Inflammatory macrophage treated with lipopolysaccharide for 1 hour (primary cell): ENCODE measurements around the gene TNFRSF17.

ENCODE experiments used
- DNase-seq, 2 donors: peaks; one replicate each; pipeline ENCODE4 v3.0.0-alpha.2; 2020 to 2022

Gene TNFRSF17

GRCh38 chr16:11972128-11972527 is 7.1 kb downstream of the TNFRSF17 start:
- DNase-seq = no peak

- no peak for DNase-seq
These were observed 8.1 kb downstream of the TNFRSF17 start for GRCh38 chr16:11973070-11973469.

GRCh38 chr16:11976850-11977375 is 11.9 kb downstream of the TNFRSF17 start:
- no peak for DNase-seq

DNA sequence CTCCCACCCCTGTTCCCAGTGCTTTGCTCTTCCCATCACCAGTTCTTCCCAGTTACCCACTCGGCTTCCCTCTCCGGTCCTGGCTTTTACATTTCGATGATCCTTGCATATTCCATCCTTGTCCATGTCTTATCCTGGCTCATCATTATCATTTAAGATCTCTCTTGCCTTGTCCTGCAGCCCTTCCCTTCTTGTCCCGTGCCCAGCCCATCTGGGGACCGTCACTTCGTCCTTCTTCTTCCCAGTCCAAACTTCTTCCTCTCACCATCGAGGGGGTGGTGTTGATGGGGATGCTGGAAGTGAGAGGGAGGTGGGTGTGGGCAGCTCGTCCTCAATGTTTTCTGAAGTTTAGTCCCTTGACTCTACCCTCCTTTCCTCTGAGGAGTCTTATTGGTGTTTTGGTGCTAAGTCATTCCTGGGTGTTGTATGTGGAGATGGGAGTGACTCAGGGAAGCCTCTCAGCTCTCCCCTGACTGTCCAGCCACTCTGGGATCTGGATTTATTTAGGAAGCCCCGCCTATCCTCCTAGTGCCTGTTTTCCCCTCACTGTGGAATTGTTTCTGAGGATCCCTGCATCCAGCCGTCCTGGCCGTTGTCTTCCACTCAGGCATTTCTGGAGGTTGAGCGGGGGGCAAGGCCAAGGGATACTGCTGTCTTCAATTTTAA is 12.5 kb downstream of the TNFRSF17 start:
- DNase-seq = no peak

- DNase-seq = no peak
These were observed 13.1 kb downstream of the TNFRSF17 start for GRCh38 chr16:11978080-11978479.

GRCh38 chr16:11979013-11979672 is 14.1 kb downstream of the TNFRSF17 start:
- DNase-seq = no peak

- DNase-seq = no peak
These were observed 15.3 kb downstream of the TNFRSF17 start for GRCh38 chr16:11980136-11980844.

GRCh38 chr16:11985250-11985649 is 20.2 kb downstream of the TNFRSF17 start:
- no peak for DNase-seq

- DNase-seq = no peak
These were observed 21.6 kb downstream of the TNFRSF17 start for GRCh38 chr16:11986521-11987057.

GRCh38 chr16:11988258-11988978 is 23.4 kb downstream of the TNFRSF17 start:
- no peak for DNase-seq

DNA sequence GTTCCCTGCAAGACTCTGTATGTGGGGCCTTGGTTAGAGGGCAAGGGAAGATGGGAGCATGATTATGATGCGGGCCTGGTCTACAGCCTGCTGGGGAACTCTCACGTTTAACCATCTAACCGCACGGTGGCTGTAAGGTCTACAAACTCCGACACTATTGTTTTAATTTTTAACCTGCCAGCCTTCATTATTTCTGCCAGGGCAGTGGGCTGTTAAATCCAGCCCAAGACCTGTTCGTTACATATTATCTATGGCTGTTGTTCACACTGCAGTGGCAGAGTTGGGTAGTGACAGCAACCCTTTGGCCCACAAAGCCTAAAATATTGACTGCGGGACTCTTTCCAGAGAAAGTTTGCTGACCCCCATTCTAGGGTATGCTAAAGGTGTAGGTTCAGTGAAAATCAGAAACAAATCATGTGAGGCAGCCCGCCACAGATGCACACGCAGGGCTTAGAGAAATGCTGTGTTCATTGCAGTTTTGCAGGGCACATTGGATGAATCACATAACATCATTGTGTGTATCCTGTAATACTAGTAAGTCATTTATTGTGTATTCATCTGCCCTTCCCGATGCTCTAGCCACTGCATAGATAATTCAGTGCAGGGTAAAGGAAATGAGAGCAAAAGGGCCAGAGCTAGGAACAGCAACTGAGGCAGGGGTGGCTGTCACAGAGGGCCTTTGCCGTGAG is 25.8 kb downstream of the TNFRSF17 start:
- DNase-seq = no peak

DNA sequence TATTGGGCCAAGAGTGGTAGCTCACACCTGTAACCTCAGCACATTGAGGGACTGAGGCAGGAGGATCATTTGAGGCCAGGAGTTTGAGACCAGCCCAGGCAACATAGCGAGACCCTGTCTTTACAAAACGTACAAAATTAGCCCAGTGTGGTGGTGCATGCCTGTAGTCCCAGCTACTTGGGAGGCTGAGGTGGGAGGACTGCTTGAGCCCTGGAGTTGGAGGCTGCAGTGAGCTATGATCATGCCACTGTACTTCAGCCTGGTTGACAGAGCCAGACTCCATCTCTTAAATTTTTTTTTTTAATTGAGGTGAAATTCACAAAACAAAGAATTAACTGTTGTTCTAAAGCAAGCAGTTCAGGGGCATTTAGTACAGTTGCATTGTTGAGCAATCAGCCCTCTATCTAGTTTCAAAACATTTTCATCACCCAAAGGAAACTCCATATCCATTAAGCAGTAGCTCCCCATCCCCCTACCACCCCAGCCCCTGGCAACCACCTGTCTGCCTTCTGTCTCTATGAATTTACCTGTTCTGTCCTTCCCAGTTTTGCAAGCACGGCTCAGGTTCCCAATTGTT is 27.1 kb downstream of the TNFRSF17 start:
- DNase-seq = no peak

DNA sequence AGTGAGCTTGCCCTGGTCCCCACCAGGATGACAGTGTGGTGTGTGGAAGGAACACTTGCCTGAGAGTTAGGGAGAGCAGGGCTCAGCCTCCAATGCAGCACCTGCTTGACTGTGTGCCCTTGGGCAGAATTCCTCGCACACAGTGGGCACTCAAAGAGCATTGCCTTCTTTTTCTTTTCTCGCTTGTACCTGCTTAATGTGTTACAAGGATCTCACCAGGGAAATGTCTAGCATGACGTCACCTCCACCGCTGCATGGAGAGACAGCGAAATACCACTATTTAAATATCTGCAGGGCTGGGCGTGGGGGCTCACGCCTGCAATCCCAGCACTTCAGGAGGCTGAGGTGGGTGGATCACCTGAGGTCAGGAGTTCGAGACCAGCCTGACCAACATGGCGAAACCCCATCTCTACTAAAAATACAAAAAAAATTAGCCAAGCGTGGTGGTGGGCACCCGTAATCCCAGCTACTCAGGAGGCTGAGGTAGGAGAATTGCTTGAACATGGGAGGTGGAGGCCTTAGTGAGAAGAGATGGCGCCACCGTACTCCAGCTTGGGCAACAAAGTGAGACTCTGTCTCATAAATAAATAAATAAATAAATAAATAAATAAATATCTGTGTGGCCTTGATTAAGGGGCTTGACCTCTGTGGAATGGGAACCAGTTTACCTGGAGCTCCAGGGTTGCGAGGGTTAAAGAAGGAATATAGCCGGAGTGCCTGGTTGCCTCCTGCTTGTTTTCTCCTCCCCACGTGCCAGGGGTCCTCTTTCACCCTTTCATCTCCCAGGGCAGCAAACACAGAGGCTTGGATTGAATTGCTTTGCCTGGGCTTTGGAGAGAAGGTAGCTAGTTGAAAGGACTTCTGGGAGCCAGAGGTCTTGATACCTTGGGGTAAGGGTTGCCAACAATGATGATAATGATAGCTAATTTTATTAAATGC is 27.8 kb downstream of the TNFRSF17 start:
- DNase-seq = no peak

GRCh38 chr16:11994143-11995119 is 29.4 kb downstream of the TNFRSF17 start:
- DNase-seq = peak; percentile 77 to 82

DNA sequence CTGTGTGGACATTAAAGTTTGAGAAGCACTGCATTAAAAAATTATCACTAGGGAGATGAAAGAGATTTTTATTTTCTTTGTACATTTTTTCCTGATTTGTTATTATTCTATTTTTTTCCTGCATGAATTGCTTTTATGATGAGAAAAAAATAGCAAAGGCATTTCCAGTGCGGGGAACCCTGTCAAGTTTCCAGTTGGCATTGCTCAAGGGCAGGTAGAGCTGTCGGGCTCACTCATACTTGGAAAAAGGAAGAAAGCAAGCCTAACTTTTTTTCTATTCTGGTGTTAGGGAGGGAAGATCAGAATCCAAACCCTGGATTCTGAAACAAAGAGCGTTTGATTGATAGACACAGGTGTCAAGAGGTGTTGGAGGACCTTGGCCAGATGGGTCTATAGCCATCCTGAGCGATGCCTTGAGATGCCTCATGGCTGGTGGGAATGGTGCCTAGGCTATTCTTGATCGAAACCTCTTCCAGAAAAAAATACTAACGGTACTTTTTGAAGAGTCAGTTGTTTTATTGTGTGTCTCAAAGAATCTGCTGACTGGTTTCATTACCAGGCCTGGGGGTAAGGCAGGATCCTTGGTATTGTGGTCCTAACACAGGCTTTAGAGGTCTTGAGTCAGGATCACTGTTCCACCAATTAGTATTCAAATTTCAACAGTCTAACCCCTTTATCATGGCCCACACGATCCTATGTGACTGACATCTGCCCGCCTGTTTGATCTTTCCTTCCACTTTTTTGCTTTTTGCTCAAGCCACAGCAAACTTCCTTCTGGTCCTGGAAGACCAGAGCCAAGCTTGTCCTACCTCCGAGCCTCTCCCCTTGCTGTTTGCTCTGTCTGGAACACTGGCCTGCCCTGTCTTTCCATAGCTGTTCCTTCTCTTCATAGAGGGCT is 31.7 kb downstream of the TNFRSF17 start:
- DNase-seq = no peak

DNA sequence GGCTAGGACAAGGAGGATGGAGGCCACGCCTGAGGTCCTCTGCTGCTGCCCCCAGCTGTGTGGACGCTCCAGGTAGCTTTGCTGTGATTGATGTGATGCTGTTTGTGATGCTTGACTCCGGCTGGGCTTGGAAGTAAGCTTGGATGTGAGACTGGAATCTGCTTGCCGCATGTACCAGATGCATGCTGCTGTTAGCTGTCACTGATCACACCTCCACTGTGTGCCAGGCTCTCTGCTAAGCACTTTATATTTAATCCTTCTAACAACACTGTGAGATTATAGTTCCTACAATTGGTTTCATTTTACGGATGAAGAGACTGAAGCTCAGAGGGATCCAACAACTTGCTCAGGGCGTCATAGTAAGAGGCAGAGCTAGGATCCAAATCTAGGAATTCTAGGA is 35.0 kb downstream of the TNFRSF17 start:
- no peak for DNase-seq

DNA sequence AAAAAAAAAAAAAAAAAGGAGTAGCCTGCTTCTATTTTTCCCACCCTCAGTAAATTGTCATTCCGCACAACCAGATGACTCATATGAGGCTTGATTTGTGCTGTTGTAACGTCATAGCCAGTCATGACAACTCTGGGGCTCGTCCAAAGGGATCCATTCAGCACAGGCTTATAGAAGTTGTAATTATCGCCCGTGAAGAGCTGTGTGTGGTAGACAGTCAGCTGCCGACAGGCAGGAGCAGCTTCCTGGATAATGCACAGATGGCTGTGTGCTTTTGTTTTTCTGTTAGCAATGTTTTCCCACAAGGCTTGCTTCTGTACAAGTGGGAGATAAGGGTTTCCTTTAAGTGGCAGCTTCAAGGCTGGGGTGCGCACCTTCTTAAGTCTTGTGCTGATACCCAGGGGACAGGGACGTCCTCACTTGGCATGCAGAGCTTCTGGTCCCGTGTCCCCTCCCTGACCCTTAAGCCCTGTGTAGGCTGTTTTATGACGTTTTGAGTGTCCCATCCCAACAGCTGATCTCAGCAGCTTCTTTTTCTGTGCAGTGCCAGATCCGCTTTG is 37.5 kb downstream of the TNFRSF17 start:
- DNase-seq = no peak

GRCh38 chr16:12006637-12007036 is 41.6 kb downstream of the TNFRSF17 start:
- no peak for DNase-seq
